ENCODE measurements around the gene B4GALNT4.
A peak's percentile ranks its signal among the peaks of the same experiment; 100 is the strongest.
"Not testable (repeated sequence)": the region's sequence is repeated elsewhere in the genome, so short reads cannot be mapped to it uniquely, and the experiment has no call there.

B4GALNT4 gene

DNA sequence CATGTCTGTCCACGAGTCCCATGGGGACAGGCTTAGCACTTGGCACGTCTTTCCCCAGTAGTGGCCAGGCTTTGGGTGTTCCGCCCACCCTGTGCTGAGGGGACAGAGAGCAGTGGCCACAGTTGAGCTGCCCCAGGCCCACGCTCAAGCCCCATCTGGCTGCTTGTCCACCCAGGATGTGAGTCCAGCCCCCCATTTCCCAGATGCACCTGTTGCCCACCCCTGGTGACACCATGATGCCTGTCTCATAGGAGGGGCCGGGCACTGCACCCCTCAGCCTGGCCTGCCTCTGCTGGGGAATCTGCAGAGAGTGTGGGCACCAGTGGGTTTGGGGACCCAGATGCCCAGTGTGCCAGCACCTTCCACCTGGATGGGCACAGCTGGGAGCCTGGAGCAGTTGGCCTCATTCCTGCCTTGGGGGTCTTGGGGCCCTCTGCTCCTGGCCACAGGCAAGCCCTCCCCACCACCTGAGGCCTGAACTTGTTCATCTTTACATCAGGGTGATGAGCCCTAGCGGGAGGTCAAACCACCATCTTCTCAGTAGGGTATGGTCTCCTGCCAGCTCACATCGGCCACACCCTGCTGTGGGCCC, 39.8 kb downstream of the B4GALNT4 start:
- no peak for DNase-seq

- peak; percentile 75 for DNase-seq
Observed at GRCh38 chr11:409600-410483, 40.5 kb downstream of the B4GALNT4 start.

DNA sequence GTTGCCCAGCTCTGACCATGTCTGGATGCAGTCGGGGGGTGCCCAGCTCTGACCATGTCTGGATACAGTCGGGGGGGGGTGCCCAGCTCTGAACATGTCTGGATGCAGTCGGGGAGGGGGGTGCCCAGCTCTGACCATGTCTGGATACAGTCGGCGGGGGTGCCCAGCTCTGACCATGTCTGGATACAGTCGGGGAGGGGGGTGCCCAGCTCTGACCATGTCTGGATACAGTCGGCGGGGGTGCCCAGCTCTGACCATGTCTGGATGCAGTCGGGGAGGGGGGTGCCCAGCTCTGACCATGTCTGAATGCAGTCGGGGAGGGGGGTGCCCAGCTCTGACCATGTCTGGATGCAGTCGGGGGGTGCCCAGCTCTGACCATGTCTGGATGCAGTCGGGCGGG, 41.4 kb downstream of the B4GALNT4 start:
- not testable (repeated sequence) for DNase-seq

- DNase-seq, result not testable (repeated sequence)
Observed at GRCh38 chr11:411520-411919, 42.2 kb downstream of the B4GALNT4 start.

DNA sequence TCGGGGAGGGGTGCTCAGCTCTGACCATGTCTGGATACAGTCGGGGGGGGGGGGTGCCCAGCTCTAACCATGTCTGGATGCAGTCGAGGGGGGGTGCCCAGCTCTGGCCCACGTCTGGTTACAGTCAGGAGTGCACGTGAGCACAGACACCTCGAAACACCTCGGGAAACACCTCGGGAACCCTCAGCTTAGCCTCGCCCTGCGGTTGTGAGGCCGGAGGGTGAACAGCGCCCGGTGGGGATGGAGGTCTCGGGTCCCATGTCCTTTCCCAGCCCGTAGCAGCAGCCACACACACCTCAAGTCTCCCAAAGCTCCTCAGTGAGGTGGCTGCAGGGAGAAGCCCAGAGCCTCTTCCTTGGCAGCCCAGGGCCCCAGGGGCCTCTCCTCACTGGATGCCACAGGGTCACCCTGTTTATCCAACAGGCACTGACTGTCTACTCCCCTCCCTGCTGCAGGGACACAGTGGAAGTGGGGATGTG, 43.4 kb downstream of the B4GALNT4 start:
- DNase-seq, result no peak

- no peak for DNase-seq
Observed at GRCh38 chr11:413120-414081, 44.1 kb downstream of the B4GALNT4 start.

- DNase-seq, result no peak
Observed at GRCh38 chr11:414318-414857, 45.1 kb downstream of the B4GALNT4 start.

DNA sequence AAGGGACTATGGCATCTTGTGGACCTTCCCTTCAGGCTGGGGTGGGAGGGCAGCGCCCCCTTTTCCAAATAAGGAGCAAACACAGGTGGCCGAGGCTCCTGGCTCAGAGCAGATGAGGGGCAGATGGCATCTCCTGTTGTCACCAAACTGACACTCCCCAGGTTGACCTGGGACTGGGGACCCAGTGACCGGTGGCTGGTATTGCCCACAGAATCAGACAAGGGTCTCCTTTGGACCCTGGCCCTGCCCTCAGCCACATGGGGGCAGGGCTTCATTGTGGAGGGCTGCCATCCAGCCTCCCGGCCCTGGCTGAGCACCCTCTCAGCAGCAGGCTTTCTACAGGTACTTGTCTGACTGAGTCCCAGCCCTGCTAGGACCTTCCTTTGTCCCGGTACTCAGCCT, 46.3 kb downstream of the B4GALNT4 start:
- DNase-seq, result no peak

- no peak for DNase-seq
Observed at GRCh38 chr11:416051-416756, 46.9 kb downstream of the B4GALNT4 start.

DNA sequence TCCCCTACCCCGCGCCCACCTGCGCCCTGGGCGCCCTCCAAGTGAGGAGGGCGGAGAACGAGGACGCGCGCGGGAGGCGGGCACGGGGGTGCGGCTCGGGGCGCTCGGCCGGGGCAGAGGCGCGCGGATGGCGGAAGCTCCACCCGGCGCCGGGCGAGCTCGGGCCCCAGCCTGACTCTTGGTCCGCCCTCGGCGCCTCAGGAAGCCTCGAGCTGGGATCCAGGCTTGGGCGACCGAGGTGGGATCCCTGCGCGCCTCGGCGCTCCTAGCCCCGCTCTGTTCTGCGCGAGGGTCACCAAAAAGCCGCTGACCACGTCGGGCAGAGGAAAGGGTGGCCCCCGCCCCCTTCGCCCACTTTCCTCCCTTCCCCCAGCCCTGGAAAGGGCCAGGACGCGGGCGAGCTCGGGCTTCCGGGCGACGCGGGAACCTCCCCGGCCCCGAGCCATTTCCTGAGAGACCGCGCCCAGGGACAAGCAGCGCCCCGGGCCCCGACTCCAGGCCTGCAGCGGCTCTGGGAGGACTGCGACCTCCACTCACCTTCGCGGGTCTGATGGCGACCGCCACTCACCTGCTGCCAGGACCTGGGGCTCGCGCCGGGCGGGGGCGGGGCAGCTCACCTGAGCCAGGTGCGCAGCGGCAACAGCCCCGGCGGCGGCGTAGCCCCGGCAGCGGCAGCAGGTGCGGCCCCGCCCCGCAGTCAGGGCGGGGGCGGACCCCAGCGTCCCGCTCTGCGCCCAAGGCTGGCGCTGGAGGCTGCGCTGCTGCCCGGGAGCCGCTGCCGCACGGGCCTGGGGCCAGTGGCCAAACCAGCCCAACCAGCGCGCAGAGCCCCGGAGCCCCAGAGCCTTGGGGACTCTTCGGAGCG, 47.7 kb downstream of the B4GALNT4 start:
- DNase-seq, result no peak

DNA sequence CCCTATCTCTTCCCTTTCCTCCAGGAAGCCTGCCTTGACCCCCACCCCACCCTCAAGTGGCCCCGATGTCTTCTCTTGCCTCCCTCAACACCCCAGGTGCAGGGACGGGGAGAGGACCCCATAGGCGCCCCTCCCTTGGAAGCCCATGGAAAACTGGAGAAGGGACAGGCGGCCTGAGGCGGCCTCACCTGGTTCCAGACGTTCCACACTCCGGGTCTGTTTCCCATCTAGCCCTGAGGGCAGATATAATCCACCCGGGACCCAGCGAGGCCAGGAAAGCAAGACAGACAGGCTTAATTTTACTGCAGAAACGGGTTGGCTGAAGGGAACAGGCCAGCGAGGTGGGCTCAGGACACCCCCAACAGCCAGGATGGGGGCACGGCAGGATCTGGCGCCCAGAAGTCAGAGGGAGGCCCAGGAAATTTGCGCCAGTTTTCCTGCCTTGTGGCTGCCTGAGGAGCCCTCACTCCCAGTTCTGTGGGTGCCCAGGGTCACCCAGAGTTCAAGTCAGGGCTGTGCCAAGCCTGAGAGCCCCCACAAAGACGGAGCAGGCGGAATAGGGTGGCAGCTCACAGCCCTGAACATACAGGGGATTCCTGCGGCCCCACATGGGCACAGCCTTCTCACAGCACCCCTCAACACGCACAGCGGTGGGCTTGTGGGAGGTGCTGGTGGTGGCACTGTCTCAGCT, 48.5 kb downstream of the B4GALNT4 start:
- DNase-seq, result no peak

DNA sequence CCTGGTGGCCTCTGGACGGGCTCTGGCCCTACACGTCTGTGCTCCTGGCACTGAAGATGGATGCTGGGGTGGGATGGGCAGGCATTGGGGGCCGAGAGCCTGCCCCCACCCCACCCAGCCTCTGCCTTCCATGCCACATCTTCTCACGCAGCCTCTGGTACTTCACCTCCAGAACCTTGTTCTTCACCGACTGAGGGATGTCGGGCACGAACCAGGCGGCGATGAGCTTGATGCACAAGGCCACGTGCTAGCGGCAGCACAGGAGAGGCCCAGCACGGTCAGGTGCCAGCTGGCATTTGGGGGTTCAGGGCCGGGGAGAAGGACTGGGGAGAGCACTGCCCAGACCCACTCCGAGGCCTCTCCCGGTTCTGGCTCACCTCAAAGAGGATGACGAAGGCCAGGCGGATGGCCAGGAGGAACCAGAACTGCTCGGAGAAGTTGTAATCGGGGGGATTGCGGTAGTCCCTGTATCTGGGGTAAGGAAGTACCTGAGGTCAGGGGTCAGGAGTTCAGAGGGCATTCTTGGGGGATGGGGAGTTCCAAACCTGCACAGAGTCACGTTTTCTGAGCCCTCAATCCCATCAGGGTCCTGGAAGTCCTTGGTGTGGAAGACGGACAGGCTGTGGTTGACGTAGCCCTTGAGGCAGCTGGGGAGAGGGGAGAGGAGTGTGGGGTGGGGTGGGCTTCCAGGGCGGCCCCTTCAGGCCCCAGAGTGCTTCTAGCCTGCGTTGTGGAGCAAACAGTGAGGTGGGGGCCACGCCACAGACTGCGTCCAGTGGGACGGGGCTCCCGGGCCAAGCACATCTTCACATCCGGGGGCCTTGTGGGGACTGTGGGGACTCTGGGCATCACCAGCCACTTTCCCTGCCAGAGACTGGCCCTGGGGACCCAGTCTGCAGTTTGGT, 49.3 kb downstream of the B4GALNT4 start:
- DNase-seq, result no peak

DNA sequence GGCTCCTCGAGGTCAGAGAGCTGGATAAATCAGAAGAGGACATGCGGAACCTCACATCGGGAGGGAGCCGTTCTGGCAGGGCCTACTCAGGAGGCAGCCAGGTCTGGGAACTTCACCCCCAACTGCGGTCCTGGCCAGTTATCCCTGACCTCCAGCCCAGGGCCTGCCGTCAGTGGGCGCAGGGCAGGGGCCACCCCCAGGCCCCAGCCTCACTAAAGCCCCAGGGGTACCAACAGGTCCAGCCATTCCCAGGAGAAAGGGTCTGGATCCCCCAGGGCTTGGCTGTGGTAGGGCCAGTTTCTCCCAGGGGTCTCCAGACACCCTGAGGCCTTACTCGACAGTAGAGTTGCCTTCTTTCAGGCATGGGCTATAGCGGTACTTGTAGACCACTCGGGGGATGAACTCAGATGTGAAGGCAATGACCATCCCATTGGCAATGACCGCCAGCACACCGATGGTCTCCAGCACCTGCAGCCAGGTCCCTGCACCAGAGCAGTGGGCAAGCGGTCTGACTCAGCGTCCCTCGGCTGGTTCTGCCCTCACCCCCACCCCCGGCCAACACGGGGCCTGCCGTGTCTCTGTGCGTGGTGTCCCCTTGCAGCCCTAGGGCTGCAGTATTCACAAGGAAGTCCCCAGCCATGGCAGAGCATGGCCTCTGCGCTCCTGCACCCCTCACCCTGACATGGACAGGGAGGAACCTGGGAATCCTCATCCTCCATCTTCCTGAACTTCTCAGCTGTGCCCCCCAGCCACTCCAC, 50.1 kb downstream of the B4GALNT4 start:
- no peak for DNase-seq

- no peak for DNase-seq
Observed at GRCh38 chr11:420054-420910, 51.0 kb downstream of the B4GALNT4 start.

DNA sequence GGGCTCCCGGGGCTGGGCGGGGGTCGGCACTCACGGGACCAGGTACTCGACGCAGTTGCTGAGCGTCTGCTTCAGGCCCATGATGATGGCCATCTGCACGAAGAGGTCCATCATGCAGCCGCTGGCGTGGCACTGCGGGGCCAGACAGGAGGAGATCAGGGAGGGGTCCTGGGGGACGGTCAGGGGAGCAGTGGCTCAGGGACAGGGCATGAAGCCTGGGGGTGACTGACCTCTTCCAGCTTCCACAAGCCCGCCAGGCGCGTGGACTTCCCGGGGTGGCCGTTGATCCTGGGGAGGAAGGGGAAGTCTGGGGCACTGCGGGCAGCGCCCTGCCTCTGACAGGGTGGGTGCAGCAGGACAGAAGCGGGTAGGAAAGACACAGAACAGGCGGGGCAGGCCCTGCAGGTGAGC, 51.6 kb downstream of the B4GALNT4 start:
- no peak for DNase-seq

GRCh38 chr11:422249-422656, 53.0 kb downstream of the B4GALNT4 start:
- no peak for DNase-seq

DNA sequence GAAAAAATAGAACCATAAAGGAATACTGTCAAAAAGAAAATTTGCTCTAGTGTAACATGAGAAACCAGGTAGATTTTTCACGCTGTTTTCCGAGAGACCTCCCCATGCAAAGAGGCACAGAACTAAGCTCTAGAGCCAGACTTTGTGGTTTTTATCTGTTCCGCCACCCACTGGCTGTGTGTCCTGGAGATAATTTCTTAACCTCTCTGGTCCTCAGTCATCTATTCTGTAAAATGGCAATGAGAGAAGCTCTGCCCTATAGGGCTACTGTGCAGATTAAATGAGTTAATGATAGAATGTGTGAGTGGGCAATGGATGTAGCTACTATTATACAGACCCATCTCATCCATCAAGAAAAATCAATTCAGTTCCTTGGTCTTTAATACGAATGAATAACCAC, 54.9 kb downstream of the B4GALNT4 start:
- DNase-seq, result no peak

DNA sequence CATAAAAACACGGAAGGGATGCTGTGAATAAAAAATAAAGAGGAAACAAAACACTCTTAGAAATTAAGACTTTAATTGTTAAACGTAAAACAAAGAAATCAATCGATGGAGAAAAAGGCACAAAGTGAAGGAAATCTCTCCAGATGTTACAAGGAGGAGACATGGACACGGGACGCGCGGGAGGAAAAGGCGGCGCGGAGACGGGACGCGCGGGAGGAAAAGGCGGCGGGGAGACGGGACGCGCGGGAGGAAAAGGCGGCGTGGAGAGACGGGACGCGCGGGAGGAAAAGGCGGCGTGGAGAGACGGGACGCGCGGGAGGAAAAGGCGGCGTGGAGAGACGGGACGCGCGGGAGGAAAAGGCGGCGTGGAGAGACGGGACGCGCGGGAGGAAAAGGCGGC, 55.5 kb downstream of the B4GALNT4 start:
- not testable (repeated sequence) for DNase-seq

Data from islet precursor cell (in vitro differentiated cells).